Stimulated activated CD4-positive, alpha-beta T cell treated with anti-CD3 and anti-CD28 coated beads, TNF-alpha, amount 100 ng/mL, for 1 hour (primary cell): ENCODE results near the gene PACRG.

Experiments
- DNase-seq, 3 donors: peaks; one replicate each; pipeline ENCODE4 v3.0.0-alpha.2; 2020; ENCODE audit warnings: low read depth in 3 of 3, low spot score in 1 of 3

The PACRG gene

GRCh38 chr6:162862462-162862861, 134.7 kb downstream of the PACRG start:
- no peak for DNase-seq

- no peak for DNase-seq
These were observed 135.2 kb downstream of the PACRG start for GRCh38 chr6:162862941-162863340.

- DNase-seq = no peak
These were observed 136.0 kb downstream of the PACRG start for GRCh38 chr6:162863821-162864220.

GRCh38 chr6:162864911-162865310, 137.1 kb downstream of the PACRG start:
- no peak for DNase-seq

GRCh38 chr6:162866656-162867055, 138.9 kb downstream of the PACRG start:
- DNase-seq = no peak

GRCh38 chr6:162868397-162868796, 140.6 kb downstream of the PACRG start:
- no peak for DNase-seq

GRCh38 chr6:162871966-162872365, 144.2 kb downstream of the PACRG start:
- no peak for DNase-seq

- DNase-seq = no peak
These were observed 145.8 kb downstream of the PACRG start for GRCh38 chr6:162873537-162873936.

- DNase-seq = no peak
These were observed 147.3 kb downstream of the PACRG start for GRCh38 chr6:162875070-162875469.

- DNase-seq = no peak
These were observed 155.2 kb downstream of the PACRG start for GRCh38 chr6:162882801-162883481.

GRCh38 chr6:162887981-162888689, 160.4 kb downstream of the PACRG start:
- DNase-seq = no peak

- DNase-seq = no peak
These were observed 161.5 kb downstream of the PACRG start for GRCh38 chr6:162889303-162889702.

GRCh38 chr6:162898011-162898410, 170.2 kb downstream of the PACRG start:
- DNase-seq = no peak

- DNase-seq = no peak
These were observed 171.4 kb downstream of the PACRG start for GRCh38 chr6:162899148-162899547.

- DNase-seq = no peak
These were observed 172.7 kb downstream of the PACRG start for GRCh38 chr6:162900503-162900902.

GRCh38 chr6:162904069-162904663, 176.4 kb downstream of the PACRG start:
- DNase-seq = no peak

- no peak for DNase-seq
These were observed 178.7 kb downstream of the PACRG start for GRCh38 chr6:162906479-162906878.

- DNase-seq = no peak
These were observed 180.2 kb downstream of the PACRG start for GRCh38 chr6:162907876-162908481.

- no peak for DNase-seq
These were observed 185.4 kb downstream of the PACRG start for GRCh38 chr6:162913206-162913605.

- no peak for DNase-seq
These were observed 189.7 kb downstream of the PACRG start for GRCh38 chr6:162917506-162917905.

GRCh38 chr6:162921062-162921461, 193.3 kb downstream of the PACRG start:
- no peak for DNase-seq

- no peak for DNase-seq
These were observed 193.8 kb downstream of the PACRG start for GRCh38 chr6:162921510-162922040.
